DND-41 (cell line): ENCODE data around the gene SNN.

Experiments
- ATAC-seq: fragments of 200-7000 bp; cut with Tn5 transposase; 3 replicates; pipeline ENCODE4 v1.9.1; 2021; ENCODE audit warnings: low read depth; ENCODE audit not compliant: insufficient read depth
- DNase-seq: peaks from one replicate; pipeline ENCODE4 v3.0.0-alpha.2; 2020
- H2AFZ ChIP-seq: 2 replicates; pipeline ENCODE4 v1.6.0; 2012; ENCODE audit warnings: low read depth, low read length
- H3K27ac ChIP-seq: 2 replicates; pipeline ENCODE4 v1.5.1; 2012; ENCODE audit warnings: low read length, inconsistent platforms
- H3K27me3 ChIP-seq: fragments of 200-600 bp; sonication (generic); 2 replicates; pipeline ENCODE4 v1.6.0; 2012; ENCODE audit warnings: low read length, mild to moderate bottlenecking, inconsistent platforms; ENCODE audit not compliant: insufficient read depth, poor library complexity
- H3K36me3 ChIP-seq: 2 replicates; pipeline ENCODE4 v1.5.1; 2012; ENCODE audit warnings: low read length, inconsistent platforms; ENCODE audit not compliant: insufficient read depth
- H3K4me1 ChIP-seq: 2 replicates; pipeline ENCODE4 v1.5.1; 2012; ENCODE audit warnings: mild to moderate bottlenecking, low read length; ENCODE audit not compliant: insufficient read depth
- H3K4me2 ChIP-seq: 2 replicates; pipeline ENCODE4 v1.6.0; 2012; ENCODE audit warnings: mild to moderate bottlenecking, moderate library complexity, low read length, inconsistent platforms; ENCODE audit not compliant: insufficient read depth
- H3K4me3 ChIP-seq, 2 experiments: fragments of 200-600 bp in 1 of 2; shearing (Covaris generic) in 1 of 2; 2 replicates each; pipeline ENCODE4 v1.5.1; 2012 to 2016; ENCODE audit warnings: inconsistent platforms in 2 of 2, low read length in 2 of 2, mild to moderate bottlenecking in 2 of 2, low read depth in 1 of 2, moderate library complexity in 1 of 2
- H3K79me2 ChIP-seq: 2 replicates; pipeline ENCODE4 v1.6.0; 2012; ENCODE audit warnings: low read length, inconsistent platforms; ENCODE audit not compliant: insufficient read depth
- H3K9ac ChIP-seq: 2 replicates; pipeline ENCODE4 v1.6.0; 2012; ENCODE audit warnings: low read depth, mild to moderate bottlenecking, inconsistent platforms, low read length, moderate library complexity
- H3K9me3 ChIP-seq: 2 replicates; pipeline ENCODE4 v1.5.1; 2012; ENCODE audit warnings: low read length, moderate library complexity, mild to moderate bottlenecking, inconsistent platforms; ENCODE audit not compliant: insufficient read depth, severe bottlenecking
- H4K20me1 ChIP-seq: 2 replicates; pipeline ENCODE4 v1.6.0; 2012; ENCODE audit warnings: low read length; ENCODE audit not compliant: insufficient read depth
- CTCF ChIP-seq: IDR thresholded peaks from 2 replicates; pipeline ENCODE4 v1.5.1; 2012; ENCODE audit warnings: borderline replicate concordance, low read length, moderate library complexity, mild to moderate bottlenecking; ENCODE audit not compliant: poor library complexity, severe bottlenecking; ENCODE audit errors: extremely low read depth
- EZH2 ChIP-seq: IDR thresholded peaks from 3 replicates; pipeline ENCODE4 v1.6.1; 2012; ENCODE audit warnings: borderline replicate concordance, low read depth, mild to moderate bottlenecking, moderate library complexity, low read length, inconsistent platforms; ENCODE audit not compliant: severe bottlenecking

Gene SNN

DNA sequence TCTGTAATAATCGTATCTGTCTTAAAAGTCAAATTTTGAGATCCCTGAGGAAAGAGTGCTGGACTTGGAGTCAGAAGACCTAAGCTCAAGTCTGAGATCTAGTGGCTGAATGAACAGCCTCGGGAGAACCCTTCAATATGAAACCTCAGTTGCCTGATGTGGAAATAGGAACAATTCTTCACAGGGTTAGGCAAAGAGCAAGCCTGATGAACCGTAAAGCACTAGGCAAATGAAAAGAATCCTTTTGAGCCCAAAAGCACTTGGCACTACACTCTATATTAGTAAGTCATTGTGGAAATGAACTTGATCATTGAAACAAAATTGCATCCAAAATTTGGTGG lies 54.2 kb downstream of the SNN start:
- no peak for ATAC-seq
- DNase-seq: no peak
- H3K4me1 ChIP-seq: no peaks in the 10 kb centered on the region
- H3K36me3 ChIP-seq: peaks cover 67% of the 10 kb centered on the region
- H2AFZ ChIP-seq: no peak overlapping the region
- no peaks in the 10 kb centered on the region for H3K9me3 ChIP-seq
- H3K9ac ChIP-seq: no peak overlapping the region
- TF ChIP-seq CTCF: no peak
- no peak for TF ChIP-seq EZH2
- no peak overlapping the region for H3K4me3 ChIP-seq
- H3K27me3 ChIP-seq: no peaks in the 10 kb centered on the region
- H3K79me2 ChIP-seq: 0 out of 2 replicates have a peak, but pooled peaks cover 2% of the 10 kb centered on the region
- H3K27ac ChIP-seq: no peak overlapping the region
- H3K4me2 ChIP-seq: no peak overlapping the region
- H4K20me1 ChIP-seq: 0 out of 2 replicates have a peak, but pooled peaks cover 4% of the 10 kb centered on the region

- no peak overlapping the region for H3K9ac ChIP-seq
- H3K36me3 ChIP-seq: peaks cover 74% of the 10 kb centered on the region
- H3K27ac ChIP-seq: no peak overlapping the region
- ATAC-seq (no peak), DNase-seq (no peak)
- no peaks in the 10 kb centered on the region for H3K27me3 ChIP-seq
- TF ChIP-seq CTCF: no peak
- no peaks in the 10 kb centered on the region for H3K9me3 ChIP-seq
- no peaks in the 10 kb centered on the region for H3K4me1 ChIP-seq
- 0 out of 2 replicates have a peak, but pooled peaks cover 2% of the 10 kb centered on the region for H3K79me2 ChIP-seq
- H3K4me2 ChIP-seq: no peak overlapping the region
- H2AFZ ChIP-seq: no peak overlapping the region
- no peak overlapping the region for H3K4me3 ChIP-seq
- 0 out of 2 replicates have a peak, but pooled peaks cover 4% of the 10 kb centered on the region for H4K20me1 ChIP-seq
Observed at GRCh38 chr16:11725457-11725856, 57.2 kb downstream of the SNN start.

GRCh38 chr16:11726008-11726407 lies 57.8 kb downstream of the SNN start:
- Histone ChIP-seq H3K4me3 (no peak overlapping the region), H3K9ac (no peak overlapping the region), H2AFZ (no peak overlapping the region), H3K4me2 (no peak overlapping the region), H4K20me1 (0 out of 2 replicates have a peak, but pooled peaks cover 4% of the 10 kb centered on the region), H3K27me3 (no peaks in the 10 kb centered on the region), H3K4me1 (no peaks in the 10 kb centered on the region), H3K79me2 (0 out of 2 replicates have a peak, but pooled peaks cover 6% of the 10 kb centered on the region), H3K27ac (no peak overlapping the region), H3K9me3 (no peaks in the 10 kb centered on the region), H3K36me3 (peaks cover 75% of the 10 kb centered on the region)
- no peak for ATAC-seq
- TF ChIP-seq CTCF (no peak), EZH2 (no peak)
- no peak for DNase-seq
